Panc1 (cell line): ENCODE measurements around the gene GPX1. TPM values are rescaled to one million over a fixed set of nuclear protein-coding genes. Genes with fewer than 3 reads are reported as not detected.
A peak's percentile ranks its signal among the peaks of the same experiment; 100 is the strongest.

Source experiments
- ATAC-seq: fragments of 200-7000 bp; cut with Tn5 transposase; 2 replicates; pipeline ENCODE4 v1.9.1; 2020; ENCODE audit warnings: mild to moderate bottlenecking, moderate library complexity
- BruUV-seq: library from RNA; stranded (reverse); fragments of 400-500 nt; replicated peaks from 2 replicates; lab custom pipeline; 2021; lab: Mats Ljungman, UMichigan
- CTCF ChIA-PET: fragments of 300-600 bp; sonication (Branson Sonifier 250); formaldehyde crosslinking; loops from one replicate; lab custom pipeline; 2022; ENCODE audit warnings: antibody characterized with exemption; lab: Charles Lee
- POLR2A ChIA-PET: fragments of 300-600 bp; sonication (Branson Sonifier 250); formaldehyde crosslinking; loops from one replicate; lab custom pipeline; 2022; ENCODE audit warnings: antibody characterized with exemption; lab: Charles Lee
- DNase-seq: peaks from one replicate; pipeline ENCODE4 v3.0.0-alpha.2; 2010; ENCODE audit warnings: low read depth, low spot score
- H3K27ac ChIP-seq: 2 replicates; pipeline ENCODE4 v1.5.1; 2011; ENCODE audit warnings: mild to moderate bottlenecking, low read length, inconsistent platforms
- H3K27me3 ChIP-seq: fragments of 200-500 bp; sonication (Bioruptor generic); 2 replicates; pipeline ENCODE4 v1.6.0; 2014; ENCODE audit warnings: low read length, inconsistent platforms; ENCODE audit not compliant: control insufficient read depth, insufficient read depth
- H3K36me3 ChIP-seq: fragments of 200-500 bp; sonication (Bioruptor generic); 2 replicates; pipeline ENCODE4 v1.5.1; 2014; ENCODE audit warnings: inconsistent platforms, mild to moderate bottlenecking, low read length, moderate library complexity; ENCODE audit not compliant: control insufficient read depth, insufficient read depth
- H3K4me1 ChIP-seq: 2 replicates; pipeline ENCODE4 v1.5.1; 2011; ENCODE audit warnings: inconsistent platforms, mild to moderate bottlenecking, low read length, moderate library complexity; ENCODE audit not compliant: control insufficient read depth, insufficient read depth
- H3K4me3 ChIP-seq, 2 experiments: 2 replicates each; pipeline ENCODE4 v1.5.1; 2011 to 2012; ENCODE audit warnings: low read depth in 2 of 2, low read length in 2 of 2, mild to moderate bottlenecking in 2 of 2, inconsistent platforms in 1 of 2, moderate library complexity in 1 of 2
- H3K9me3 ChIP-seq: fragments of 200-500 bp; sonication (Bioruptor generic); 2 replicates; pipeline ENCODE4 v1.5.1; 2014; ENCODE audit warnings: low read depth, mild to moderate bottlenecking, inconsistent platforms, low read length, moderate library complexity; ENCODE audit not compliant: control insufficient read depth, insufficient read depth
- CTCF ChIP-seq: fragments of 450-650 bp; IDR thresholded peaks from 2 replicates; pipeline ENCODE4 v1.5.1; 2017; ENCODE audit warnings: mild to moderate bottlenecking
- POLR2AphosphoS5 ChIP-seq: IDR thresholded peaks from 2 replicates; pipeline ENCODE4 v1.6.1; 2012; ENCODE audit warnings: mild to moderate bottlenecking, low read depth, low read length, moderate library complexity
- REST ChIP-seq, 2 experiments: IDR thresholded peaks; 2 replicates each; pipeline ENCODE4 v1.6.1; 2011 to 2012; ENCODE audit warnings: low read depth in 2 of 2, control low read depth in 1 of 2, low read length in 1 of 2, mild to moderate bottlenecking in 1 of 2, moderate library complexity in 1 of 2; ENCODE audit not compliant: insufficient read depth in 1 of 2
- SIN3A ChIP-seq: IDR thresholded peaks from 2 replicates; pipeline ENCODE4 v1.6.1; 2012; ENCODE audit warnings: low read depth, mild to moderate bottlenecking, low read length, moderate library complexity, borderline replicate concordance; ENCODE audit not compliant: insufficient read depth
- TCF7L2 ChIP-seq: IDR thresholded peaks from 2 replicates; pipeline ENCODE4 v1.6.1; 2011; ENCODE audit warnings: mild to moderate bottlenecking, low read depth, low read length, inconsistent platforms
- in situ Hi-C: cut with HindIII; loops from 2 replicates; pipeline ENCODE4 v1.10.0; 2016; ENCODE audit warnings: low sequenced_read_pairs, low pct_unique_long_range_greater_than_20kb
- intact Hi-C: fragments of 100-400 bp; cut with micrococcal nuclease; formaldehyde crosslinking; loops from one replicate; pipeline ENCODE4 v1.10.0; 2022; ENCODE audit not compliant: unreplicated experiment
- total RNA-seq: library from RNA; stranded (reverse); gene quantifications from one replicate; pipeline ENCODE4 v1.2.1, GENCODE V29; 2021; ENCODE audit not compliant: unreplicated experiment

The GPX1 gene
- total RNA-seq, 1 experiment from 2014 or later, result 102 TPM

GRCh38 chr3:49385617-49386016 lies 27.5 kb upstream of the GPX1 start:
- TF ChIP-seq SIN3A, result no peak
- no peak for TF ChIP-seq REST (IDR thresholded peaks at IDR 0.05; ENCODE audit: insufficient read depth in 1 of 2, low read depth in 2 of 2, low read length in 1 of 2)
- Histone ChIP-seq H3K4me3 (no peak overlapping the region), H3K9me3 (no peaks in the 10 kb centered on the region), H3K4me1 (no peaks in the 10 kb centered on the region), H3K27ac (no peak overlapping the region), H3K36me3 (no peaks in the 10 kb centered on the region), H3K27me3 (no peaks in the 10 kb centered on the region)
- CTCF ChIA-PET, result no interaction called here
- intact Hi-C loops, result no loop called here
- ATAC-seq, result no peak
- BruUV-seq, result TSS peak; percentile 67
- no peak for DNase-seq
- POLR2A ChIA-PET, result interaction anchor here (0.6 kb wide), 1 partner anchor 754 kb away, joined by 3 read pairs; no protein-coding TSS in a partner anchor
- in situ Hi-C loops, result no loop called here

GRCh38 chr3:49383387-49383786 lies 25.2 kb upstream of the GPX1 start:
- Histone ChIP-seq H3K9me3 (no peaks in the 10 kb centered on the region; the same call in 1 of the 2 replicates), H3K27me3 (no peaks in the 10 kb centered on the region), H3K4me1 (no peaks in the 10 kb centered on the region), H3K36me3 (no peaks in the 10 kb centered on the region), H3K27ac (no peak overlapping the region), H3K4me3 (no peak overlapping the region)
- TF ChIP-seq POLR2AphosphoS5 (no peak), TCF7L2 (no peak), REST (IDR thresholded peaks at IDR 0.05; ENCODE audit: insufficient read depth in 1 of 2, low read depth in 2 of 2, low read length in 1 of 2) (no peak), CTCF (no peak), SIN3A (no peak)
- ChIA-PET CTCF (no interaction called here), POLR2A (interaction anchor here (0.6 kb wide), 1 partner anchor 15 kb away, joined by 6 read pairs; no protein-coding TSS in a partner anchor)
- no TSS peak for BruUV-seq
- DNase-seq, result no peak
- in situ Hi-C loops, result no loop called here
- no peak for ATAC-seq
- intact Hi-C loops, result no loop called here
